Naive B cell (primary cell): ENCODE results near the gene TPCN2. TPM values are rescaled to one million over a fixed set of nuclear protein-coding genes. Genes with fewer than 3 reads are reported as not detected.

Source experiments
- ATAC-seq, 2 donors: fragments of 150-1000 bp; cut with Tn5 transposase; 2 replicates each; pipeline ENCODE4 v1.10.0; 2021; ENCODE audit warnings: low read depth in 2 of 2, mild to moderate bottlenecking in 2 of 2, moderate library complexity in 2 of 2
- DNase-seq: peaks from one replicate; pipeline ENCODE4 v3.0.0; 2022
- H3K27ac Mint-ChIP-seq, 6 donors: one replicate each; pipeline ENCODE4 v1.8.0; 2020 to 2022; ENCODE audit warnings: mild to moderate bottlenecking in 6 of 6, mixed read lengths in 6 of 6, moderate library complexity in 5 of 6, inconsistent platforms in 2 of 6
- H3K27me3 Mint-ChIP-seq, 3 donors: one replicate each; pipeline ENCODE4 v1.8.0; 2021 to 2022; ENCODE audit warnings: mixed read lengths in 3 of 3, mild to moderate bottlenecking in 1 of 3
- H3K36me3 Mint-ChIP-seq, 2 donors: one replicate each; pipeline ENCODE4 v1.8.0; 2020 to 2022; ENCODE audit warnings: mixed read lengths in 2 of 2, inconsistent platforms in 1 of 2, mild to moderate bottlenecking in 1 of 2
- H3K4me1 Mint-ChIP-seq, 3 donors: one replicate each; pipeline ENCODE4 v1.8.0; 2020 to 2022; ENCODE audit warnings: mixed read lengths in 3 of 3, inconsistent platforms in 1 of 3, mild to moderate bottlenecking in 1 of 3, moderate library complexity in 1 of 3
- H3K4me3 Mint-ChIP-seq, 8 donors: one replicate each; pipeline ENCODE4 v1.8.0; 2020 to 2022; ENCODE audit warnings: mild to moderate bottlenecking in 8 of 8, mixed read lengths in 8 of 8, moderate library complexity in 8 of 8, inconsistent platforms in 2 of 8
- H3K9me3 Mint-ChIP-seq, 7 donors: one replicate each; pipeline ENCODE4 v1.8.0; 2020 to 2022; ENCODE audit warnings: mixed read lengths in 7 of 7, mild to moderate bottlenecking in 5 of 7, inconsistent platforms in 2 of 7, moderate library complexity in 1 of 7
- polyA plus RNA-seq, 6 donors: library from polyadenylated mRNA; unstranded; fragments of 300-500 nt; fragmentation: Illumina TruSeq; gene quantifications; one replicate each; pipeline ENCODE4 v1.2.3, GENCODE V29; 2021; ENCODE audit warnings: low read depth in 6 of 6

Gene TPCN2
- polyA plus RNA-seq, 6 donors from 2014 or later: 4.8 to 12.5 (median 6.9) TPM

DNA sequence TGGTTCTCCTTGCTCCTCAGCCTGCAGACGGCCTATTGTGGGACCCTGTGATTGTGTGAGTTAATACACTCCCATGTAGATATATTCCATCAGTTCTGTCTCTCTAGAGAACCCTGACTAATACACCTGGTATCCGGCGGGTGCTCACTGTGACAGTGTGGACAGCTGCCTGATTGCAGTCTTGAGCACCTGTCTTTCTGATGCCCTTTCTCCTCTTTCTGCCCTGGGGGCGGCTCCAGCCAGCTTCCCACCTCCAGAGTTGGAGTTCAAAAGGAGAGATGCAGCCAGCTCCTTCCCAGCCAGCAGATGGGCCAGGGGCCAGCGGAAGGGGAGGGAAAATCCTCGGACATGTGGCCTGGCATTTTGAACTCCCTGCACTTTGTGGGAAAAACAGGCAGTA, 122.0 kb downstream of the TPCN2 start:
- DNase-seq: no peak
- Mint-ChIP-seq H3K4me1 (peaks cover 0 to 8% (median 0%) of the 10 kb centered on the region in 3 donors), H3K9me3 (peaks cover 0 to 17% (median 6%) of the 10 kb centered on the region in 7 donors), H3K27ac (peak overlapping the region in 2 of 6 donors; percentile 68 to 83), H3K36me3 (no peaks in the 10 kb centered on the region), H3K27me3 (peaks cover 6 to 25% (median 12%) of the 10 kb centered on the region in 3 donors), H3K4me3 (peak overlapping the region in 1 of 8 donors; percentile 48)
- ATAC-seq: no peak

DNA sequence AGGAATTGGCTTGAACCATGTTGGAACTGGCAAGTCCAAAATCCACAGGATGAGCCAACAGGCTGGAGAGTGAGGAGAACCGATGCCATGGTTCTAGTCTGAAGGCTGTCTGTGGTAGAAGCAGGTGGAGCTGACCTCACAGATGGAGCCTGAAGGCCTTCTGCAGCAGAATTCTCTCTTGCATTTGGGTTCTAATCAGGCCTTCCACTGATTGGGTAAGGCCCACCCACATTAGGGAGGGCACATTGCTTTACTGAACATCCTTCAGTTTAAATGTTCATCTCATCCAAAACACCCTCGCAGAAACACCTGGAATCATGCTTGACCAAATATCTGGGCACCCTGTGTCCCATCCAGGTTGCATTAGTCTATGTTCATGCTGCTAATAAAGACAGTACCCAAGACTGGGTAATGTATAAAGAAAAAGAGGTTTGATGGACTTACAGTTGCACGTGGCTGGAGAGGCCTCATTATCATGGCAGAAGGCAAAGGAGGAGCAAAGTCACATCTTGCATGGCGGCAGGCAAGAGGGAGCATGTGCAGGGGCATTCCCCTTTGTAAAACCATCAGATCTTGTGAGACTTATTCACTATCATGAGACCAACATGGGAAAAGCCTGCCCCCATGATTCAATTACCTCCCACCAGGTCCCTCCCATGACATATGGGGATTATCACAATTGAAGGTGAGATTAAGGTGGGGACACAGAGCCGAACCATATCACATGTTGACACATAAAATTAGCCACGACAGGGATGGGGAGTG, 122.9 kb downstream of the TPCN2 start:
- no peak for ATAC-seq
- H3K36me3 Mint-ChIP-seq: no peaks in the 10 kb centered on the region
- peaks cover 4 to 22% (median 11%) of the 10 kb centered on the region in 3 donors for H3K27me3 Mint-ChIP-seq
- DNase-seq: no peak
- H3K9me3 Mint-ChIP-seq: peaks cover 0 to 23% (median 8%) of the 10 kb centered on the region in 7 donors
- no peak overlapping the region for H3K4me3 Mint-ChIP-seq
- peaks cover 0 to 6% (median 0%) of the 10 kb centered on the region in 3 donors for H3K4me1 Mint-ChIP-seq
- H3K27ac Mint-ChIP-seq: no peak overlapping the region

- H3K27me3 Mint-ChIP-seq: peaks cover 4 to 18% (median 5%) of the 10 kb centered on the region in 3 donors
- H3K27ac Mint-ChIP-seq: no peak overlapping the region
- peaks cover 0 to 23% (median 8%) of the 10 kb centered on the region in 7 donors for H3K9me3 Mint-ChIP-seq
- DNase-seq (no peak), ATAC-seq (no peak)
- H3K4me1 Mint-ChIP-seq: no peaks in the 10 kb centered on the region
- no peak overlapping the region for H3K4me3 Mint-ChIP-seq
- H3K36me3 Mint-ChIP-seq: no peaks in the 10 kb centered on the region
Observed at GRCh38 chr11:69172674-69173073, 123.9 kb downstream of the TPCN2 start.

DNA sequence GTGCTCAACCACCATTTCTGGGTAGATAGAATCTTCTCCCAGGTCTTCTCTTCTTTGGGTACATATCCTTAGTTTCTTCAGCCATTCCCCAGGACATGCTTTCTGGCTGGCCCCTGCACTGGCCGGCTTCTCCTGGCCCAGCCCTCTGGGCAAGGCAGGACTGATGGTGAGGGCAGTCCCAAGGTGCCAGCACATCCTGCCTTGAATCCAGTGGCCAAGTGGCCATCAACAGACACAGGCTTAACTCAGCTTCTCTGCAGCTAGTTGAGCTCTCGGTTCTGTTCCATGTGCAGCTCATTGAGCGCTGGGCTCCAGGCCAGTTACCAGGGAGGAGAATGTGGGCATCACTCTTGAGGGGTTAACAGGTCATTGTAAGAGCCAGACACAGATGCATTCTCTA, 124.6 kb downstream of the TPCN2 start:
- Mint-ChIP-seq H3K27ac (no peak overlapping the region), H3K27me3 (peaks cover under 1 to 17% (median 4%) of the 10 kb centered on the region in 3 donors), H3K4me3 (no peak overlapping the region), H3K9me3 (peaks cover 0 to 23% (median 8%) of the 10 kb centered on the region in 7 donors), H3K4me1 (no peaks in the 10 kb centered on the region), H3K36me3 (no peaks in the 10 kb centered on the region)
- ATAC-seq: no peak
- no peak for DNase-seq

DNA sequence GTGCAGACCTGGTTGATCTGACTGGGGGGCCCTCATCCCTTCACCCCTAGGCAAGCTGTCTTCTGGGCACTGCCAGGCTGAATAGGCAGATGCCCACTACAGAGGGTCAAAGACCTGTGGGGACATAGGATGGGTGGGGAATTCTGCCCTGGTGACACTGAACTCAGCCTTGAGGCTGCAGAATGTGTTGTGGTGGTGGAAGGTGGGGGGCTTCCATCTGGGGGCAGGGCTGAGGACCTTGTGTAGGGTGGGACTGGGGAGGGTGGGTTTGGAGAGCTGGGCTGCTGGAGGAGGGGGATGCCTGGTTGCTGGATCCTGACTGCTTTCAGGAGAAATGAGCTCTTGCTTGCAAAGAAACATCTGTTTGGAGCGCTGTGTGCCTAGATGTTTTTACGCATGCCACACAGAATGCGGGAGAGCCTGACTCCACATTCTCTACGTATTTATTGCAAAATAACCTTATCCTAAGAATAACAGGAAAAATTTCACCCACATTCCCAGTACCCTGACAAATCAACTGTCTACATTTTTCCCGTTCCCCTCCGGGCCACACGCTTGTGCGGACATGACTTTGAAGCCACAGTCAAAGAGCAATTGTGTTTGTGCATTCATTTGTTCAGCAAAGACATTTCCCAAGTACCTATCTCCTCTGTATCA, 125.3 kb downstream of the TPCN2 start:
- no peaks in the 10 kb centered on the region for H3K36me3 Mint-ChIP-seq
- DNase-seq (no peak), ATAC-seq (no peak)
- no peaks in the 10 kb centered on the region for H3K4me1 Mint-ChIP-seq
- H3K4me3 Mint-ChIP-seq: no peak overlapping the region
- H3K9me3 Mint-ChIP-seq: peaks cover 0 to 23% (median 7%) of the 10 kb centered on the region in 7 donors
- H3K27ac Mint-ChIP-seq: no peak overlapping the region
- peaks cover 4 to 22% (median 8%) of the 10 kb centered on the region in 3 donors for H3K27me3 Mint-ChIP-seq

DNA sequence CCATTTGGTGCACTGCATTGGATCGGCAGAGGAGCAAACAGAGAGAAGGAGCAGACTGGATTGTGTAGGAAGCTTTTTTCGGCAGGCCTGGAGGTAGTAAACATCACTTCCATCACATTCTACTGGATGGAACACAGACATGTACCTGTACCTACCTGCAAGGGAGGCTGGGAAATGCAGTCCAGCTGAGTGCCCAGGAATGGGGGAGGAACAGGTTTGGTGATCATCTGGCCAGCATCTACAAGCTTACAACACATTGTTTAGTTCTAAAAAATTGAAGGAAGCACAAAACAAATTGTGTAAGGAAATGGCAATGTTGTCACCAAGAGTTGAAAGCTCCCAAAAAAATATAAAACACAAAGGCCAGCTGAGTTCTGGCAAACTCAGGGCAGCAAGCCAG, 126.1 kb downstream of the TPCN2 start:
- ATAC-seq: no peak
- no peaks in the 10 kb centered on the region for H3K36me3 Mint-ChIP-seq
- H3K27me3 Mint-ChIP-seq: peaks cover 4 to 20% (median 16%) of the 10 kb centered on the region in 3 donors
- DNase-seq: no peak
- H3K27ac Mint-ChIP-seq: no peak overlapping the region
- H3K4me3 Mint-ChIP-seq: no peak overlapping the region
- H3K9me3 Mint-ChIP-seq: peaks cover 0 to 23% (median 6%) of the 10 kb centered on the region in 7 donors
- H3K4me1 Mint-ChIP-seq: no peaks in the 10 kb centered on the region

GRCh38 chr11:69178819-69179482, 130.2 kb downstream of the TPCN2 start:
- H3K27me3 Mint-ChIP-seq: peaks cover 4 to 40% (median 34%) of the 10 kb centered on the region in 3 donors
- peaks cover 0 to 23% (median 6%) of the 10 kb centered on the region in 7 donors for H3K9me3 Mint-ChIP-seq
- H3K4me3 Mint-ChIP-seq: no peak overlapping the region
- DNase-seq (no peak), ATAC-seq (no peak)
- H3K27ac Mint-ChIP-seq: no peak overlapping the region
- H3K36me3 Mint-ChIP-seq: peaks cover 0 to 8% of the 10 kb centered on the region in 2 donors
- H3K4me1 Mint-ChIP-seq: no peaks in the 10 kb centered on the region

DNA sequence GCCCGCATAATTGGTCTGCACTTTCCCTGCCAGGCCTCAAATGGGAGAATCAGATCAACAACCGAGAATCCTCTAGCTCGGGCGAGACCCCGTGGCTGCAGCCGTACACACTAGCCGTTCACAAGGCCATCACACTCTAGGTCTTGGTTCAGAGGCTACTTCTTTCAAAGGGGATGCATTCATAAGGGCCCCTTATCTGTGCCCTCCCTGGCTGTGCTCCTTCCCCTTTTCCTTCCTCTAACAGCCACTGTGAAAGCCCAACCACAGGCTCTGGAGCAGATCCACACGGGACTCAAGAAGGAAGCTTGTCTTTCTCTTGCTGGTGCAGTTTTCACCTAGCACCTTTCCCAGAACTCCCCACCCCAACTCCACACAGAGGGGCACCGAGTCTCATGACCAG, 131.5 kb downstream of the TPCN2 start:
- Mint-ChIP-seq H3K36me3 (peaks cover 0 to 8% of the 10 kb centered on the region in 2 donors), H3K27me3 (peaks cover 0 to 40% (median 34%) of the 10 kb centered on the region in 3 donors), H3K9me3 (peaks cover 0 to 11% (median 6%) of the 10 kb centered on the region in 7 donors), H3K27ac (no peak overlapping the region), H3K4me1 (no peaks in the 10 kb centered on the region), H3K4me3 (peak overlapping the region in 1 of 8 donors; percentile 41)
- no peak for ATAC-seq
- DNase-seq: no peak

DNA sequence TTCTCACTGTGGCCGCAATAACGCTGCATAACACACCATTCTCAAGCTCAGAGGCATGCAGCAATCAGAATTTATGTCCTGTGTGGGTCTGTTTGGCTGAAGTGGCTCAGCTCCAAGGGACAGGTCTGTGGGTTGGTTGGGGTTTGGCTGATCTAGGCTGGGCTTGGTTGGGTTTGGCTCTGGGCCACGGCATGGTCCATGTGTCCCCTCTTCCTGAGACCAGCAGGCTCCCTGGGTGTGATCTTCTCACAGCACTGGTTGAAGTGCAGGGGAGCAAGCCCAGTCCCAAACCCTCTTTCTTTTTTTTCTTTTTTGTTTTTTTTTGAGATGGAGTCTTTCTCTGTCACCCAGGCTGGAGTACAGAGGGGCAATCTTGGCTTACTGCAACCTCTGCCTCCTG, 132.0 kb downstream of the TPCN2 start:
- peaks cover 0 to 8% of the 10 kb centered on the region in 2 donors for H3K36me3 Mint-ChIP-seq
- H3K4me3 Mint-ChIP-seq: no peak overlapping the region
- peaks cover 0 to 40% (median 34%) of the 10 kb centered on the region in 3 donors for H3K27me3 Mint-ChIP-seq
- ATAC-seq (no peak), DNase-seq (no peak)
- no peaks in the 10 kb centered on the region for H3K4me1 Mint-ChIP-seq
- peaks cover 0 to 8% (median 3%) of the 10 kb centered on the region in 7 donors for H3K9me3 Mint-ChIP-seq
- no peak overlapping the region for H3K27ac Mint-ChIP-seq

DNA sequence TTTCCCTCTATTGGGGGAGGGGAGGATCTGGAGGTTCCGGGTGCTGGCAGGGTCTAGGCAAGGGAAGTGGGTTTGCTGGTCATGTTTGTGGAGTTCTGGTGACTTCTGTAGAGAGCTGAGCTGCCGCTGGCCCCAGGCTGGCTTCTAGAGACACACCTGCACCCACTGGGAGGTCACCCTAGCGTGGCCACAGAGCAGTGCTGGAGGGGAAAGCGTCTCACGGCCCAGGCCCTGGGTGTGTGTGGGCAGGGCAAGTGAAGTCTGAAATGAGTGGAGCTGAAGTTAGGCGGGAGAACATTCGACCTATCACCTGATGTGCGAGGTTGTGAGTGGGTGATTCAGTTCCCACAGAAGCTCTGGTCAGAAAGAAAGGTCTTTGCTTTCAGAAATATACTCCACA, 134.9 kb downstream of the TPCN2 start:
- H3K9me3 Mint-ChIP-seq: peaks cover 0 to 9% (median 2%) of the 10 kb centered on the region in 7 donors
- H3K4me3 Mint-ChIP-seq: no peak overlapping the region
- DNase-seq (no peak), ATAC-seq (no peak)
- no peak overlapping the region for H3K27ac Mint-ChIP-seq
- H3K36me3 Mint-ChIP-seq: peaks cover 0 to 9% of the 10 kb centered on the region in 2 donors
- peaks cover 7 to 42% (median 32%) of the 10 kb centered on the region in 3 donors for H3K27me3 Mint-ChIP-seq
- H3K4me1 Mint-ChIP-seq: no peaks in the 10 kb centered on the region

Other genes starting within 250 kb of the TPCN2 start
- gene CPT1A, start 207.0 kb upstream of the TPCN2 start, polyA plus RNA-seq: 10 to 100 TPM in 1 of 6 donors, 1 to 10 TPM in 4, under 1 TPM in 1; 0.73 to 13.9 (median 3.2) TPM
- gene MRPL21, start 145.1 kb upstream of the TPCN2 start, polyA plus RNA-seq: 100 to 1,000 TPM in 5 of 6 donors, 10 to 100 TPM in 1; 94.8 to 125 (median 116) TPM
- 10 to 100 TPM in 1 of 6 donors, 1 to 10 TPM in 5; 3.1 to 12.6 (median 6.8) TPM for gene IGHMBP2, start 145.0 kb upstream of the TPCN2 start, polyA plus RNA-seq
- not detected for gene MRGPRD, start 67.9 kb upstream of the TPCN2 start, polyA plus RNA-seq
- not detected for gene MRGPRF, start 35.7 kb upstream of the TPCN2 start, polyA plus RNA-seq
- not detected for gene SMIM38, start 107.0 kb downstream of the TPCN2 start, polyA plus RNA-seq
- gene MYEOV, start 245.2 kb downstream of the TPCN2 start, polyA plus RNA-seq: under 1 TPM in 1 of 6 donors, not detected in 5; 0.25 TPM